ENCODE data around the gene EDN2.

The EDN2 gene

GRCh38 chr1:41484402-41485241 lies at the start of gene EDN2:
EDN2 (minus strand) TSS chr1:41484683; CDS start chr1:41484601, 82 bp downstream.
- DNase-seq, result peak; percentile 33

- no peak for DNase-seq
Measured at GRCh38 chr1:41533731-41534080, 49.2 kb upstream of the EDN2 start.

- DNase-seq, result no peak
Measured at GRCh38 chr1:41533016-41533730, 48.7 kb upstream of the EDN2 start.

- no peak for DNase-seq
Measured at GRCh38 chr1:41532206-41532975, 47.9 kb upstream of the EDN2 start.

- DNase-seq, result no peak
Measured at GRCh38 chr1:41530411-41530810, 45.9 kb upstream of the EDN2 start.

GRCh38 chr1:41529621-41530395 lies 45.3 kb upstream of the EDN2 start:
- no peak for DNase-seq

- DNase-seq, result no peak
Measured at GRCh38 chr1:41528726-41529605, 44.5 kb upstream of the EDN2 start.

GRCh38 chr1:41528106-41528505 lies 43.6 kb upstream of the EDN2 start:
- DNase-seq, result no peak

GRCh38 chr1:41526956-41527561 lies 42.6 kb upstream of the EDN2 start:
- no peak for DNase-seq

GRCh38 chr1:41525891-41526587 lies 41.6 kb upstream of the EDN2 start:
- no peak for DNase-seq

- no peak for DNase-seq
Measured at GRCh38 chr1:41524676-41525675, 40.5 kb upstream of the EDN2 start.

- no peak for DNase-seq
Measured at GRCh38 chr1:41523949-41524675, 39.6 kb upstream of the EDN2 start.

- DNase-seq, result no peak
Measured at GRCh38 chr1:41523071-41523470, 38.6 kb upstream of the EDN2 start.

GRCh38 chr1:41521766-41522165 lies 37.3 kb upstream of the EDN2 start:
- no peak for DNase-seq

- no peak for DNase-seq
Measured at GRCh38 chr1:41520951-41521752, 36.7 kb upstream of the EDN2 start.

- DNase-seq, result no peak
Measured at GRCh38 chr1:41519667-41520066, 35.2 kb upstream of the EDN2 start.

- no peak for DNase-seq
Measured at GRCh38 chr1:41518471-41518870, 34.0 kb upstream of the EDN2 start.

GRCh38 chr1:41517062-41517438 lies 32.6 kb upstream of the EDN2 start:
- DNase-seq, result no peak

All from kidney glomerular epithelial cell (primary cell).